ENCODE results near the gene GPR158. TPM values are rescaled to one million over a fixed set of nuclear protein-coding genes. Genes with fewer than 3 reads are reported as not detected.
"Not testable (repeated sequence)": the region's sequence is repeated elsewhere in the genome, so short reads cannot be mapped to it uniquely, and the experiment has no call there.

Gene GPR158
- total and polyA plus RNA-seq, 4 donors: 0.42 TPM; not detected in 3

GRCh38 chr10:25304606-25305005 lies 129.8 kb downstream of the GPR158 start:
- intact Hi-C loops (cut with DNase I): no loop called here
- Histone ChIP-seq H3K27me3 (ENCODE audit: control insufficient read depth in 1 of 2, insufficient read depth in 2 of 2, low read length in 1 of 2) (no peaks in the 10 kb centered on the region), H3K36me3 (ENCODE audit: control insufficient read depth in 1 of 2, insufficient read depth in 2 of 2, low read length in 1 of 2) (no peaks in the 10 kb centered on the region), H3K4me3 (ENCODE audit: low read length in 2 of 2) (no peak overlapping the region), H3K9me3 (ENCODE audit: control insufficient read depth, low read length) (no peaks in the 10 kb centered on the region), H3K4me1 (ENCODE audit: control insufficient read depth in 1 of 2, insufficient read depth in 2 of 2, low read length in 2 of 2) (no peaks in the 10 kb centered on the region), H3K27ac (ENCODE audit: low read depth in 1 of 2, low read length in 2 of 2) (no peak overlapping the region)
- ATAC-seq (ENCODE audit: low FRiP score) (no peak), DNase-seq (no peak)
- 74 to 76% methylated on average over 4 of the region's 4 CpGs for WGBS, 2 donors

GRCh38 chr10:25306386-25306785 lies 131.6 kb downstream of the GPR158 start:
- no peak for ATAC-seq (ENCODE audit: low FRiP score)
- Histone ChIP-seq H3K4me1 (ENCODE audit: control insufficient read depth in 1 of 2, insufficient read depth in 2 of 2, low read length in 2 of 2) (no peaks in the 10 kb centered on the region), H3K27me3 (ENCODE audit: control insufficient read depth in 1 of 2, insufficient read depth in 2 of 2, low read length in 1 of 2) (no peaks in the 10 kb centered on the region), H3K4me3 (ENCODE audit: low read length in 2 of 2) (no peak overlapping the region), H3K27ac (ENCODE audit: low read depth in 1 of 2, low read length in 2 of 2) (no peak overlapping the region), H3K9me3 (ENCODE audit: control insufficient read depth, low read length) (no peaks in the 10 kb centered on the region), H3K36me3 (ENCODE audit: control insufficient read depth in 1 of 2, insufficient read depth in 2 of 2, low read length in 1 of 2) (no peaks in the 10 kb centered on the region)
- DNase-seq: no peak
- intact Hi-C loops (cut with DNase I): no loop called here
- 63 to 83% methylated on average over 1 of the region's 1 CpG for WGBS, 2 donors

GRCh38 chr10:25308278-25308677 lies 133.5 kb downstream of the GPR158 start:
- whole genome bisulfite sequencing, 2 donors: 58 to 98% methylated on average over 2 to 3 of the region's 3 CpGs
- H3K27me3 ChIP-seq (ENCODE audit: control insufficient read depth in 1 of 2, insufficient read depth in 2 of 2, low read length in 1 of 2): no peaks in the 10 kb centered on the region
- H3K4me3 ChIP-seq (ENCODE audit: low read length in 2 of 2): no peak overlapping the region
- intact Hi-C loops (cut with DNase I): no loop called here
- H3K4me1 ChIP-seq (ENCODE audit: control insufficient read depth in 1 of 2, insufficient read depth in 2 of 2, low read length in 2 of 2): no peaks in the 10 kb centered on the region
- H3K27ac ChIP-seq (ENCODE audit: low read depth in 1 of 2, low read length in 2 of 2): no peak overlapping the region
- H3K9me3 ChIP-seq (ENCODE audit: control insufficient read depth, low read length): no peaks in the 10 kb centered on the region
- ATAC-seq (ENCODE audit: low FRiP score): no peak
- no peak for DNase-seq
- no peaks in the 10 kb centered on the region for H3K36me3 ChIP-seq (ENCODE audit: control insufficient read depth in 1 of 2, insufficient read depth in 2 of 2, low read length in 1 of 2)

- ATAC-seq (ENCODE audit: low FRiP score); DNase-seq; H3K36me3 ChIP-seq (ENCODE audit: control insufficient read depth in 1 of 2, insufficient read depth in 2 of 2, low read length in 1 of 2); H3K4me1 ChIP-seq (ENCODE audit: control insufficient read depth in 1 of 2, insufficient read depth in 2 of 2, low read length in 2 of 2); H3K9me3 ChIP-seq (ENCODE audit: control insufficient read depth, low read length); H3K27ac ChIP-seq (ENCODE audit: low read depth in 1 of 2, low read length in 2 of 2); H3K4me3 ChIP-seq (ENCODE audit: low read length in 2 of 2); intact Hi-C loops (cut with DNase I); H3K27me3 ChIP-seq (ENCODE audit: control insufficient read depth in 1 of 2, insufficient read depth in 2 of 2, low read length in 1 of 2): not testable (repeated sequence)
- 78 to 81% methylated on average over 9 of the region's 9 CpGs for WGBS, 2 donors
Measured at GRCh38 chr10:25317596-25318211, 142.9 kb downstream of the GPR158 start.

- H3K27ac ChIP-seq (ENCODE audit: low read depth in 1 of 2, low read length in 2 of 2): no peak overlapping the region
- intact Hi-C loops (cut with DNase I): no loop called here
Measured at GRCh38 chr10:25327273-25327672, 152.5 kb downstream of the GPR158 start.

GRCh38 chr10:25328361-25328760 lies 153.6 kb downstream of the GPR158 start:
- no peak for ATAC-seq (ENCODE audit: low FRiP score)
- Histone ChIP-seq H3K27me3 (ENCODE audit: control insufficient read depth in 1 of 2, insufficient read depth in 2 of 2, low read length in 1 of 2) (no peaks in the 10 kb centered on the region), H3K4me3 (ENCODE audit: low read length in 2 of 2) (no peak overlapping the region), H3K36me3 (ENCODE audit: control insufficient read depth in 1 of 2, insufficient read depth in 2 of 2, low read length in 1 of 2) (no peaks in the 10 kb centered on the region), H3K4me1 (ENCODE audit: control insufficient read depth in 1 of 2, insufficient read depth in 2 of 2, low read length in 2 of 2) (no peaks in the 10 kb centered on the region), H3K9me3 (ENCODE audit: control insufficient read depth, low read length) (peaks cover 4% of the 10 kb centered on the region), H3K27ac (ENCODE audit: low read depth in 1 of 2, low read length in 2 of 2) (no peak overlapping the region)
- 83 to 89% methylated on average over 3 of the region's 3 CpGs for WGBS, 2 donors
- intact Hi-C loops (cut with DNase I): no loop called here
- no peak for DNase-seq

More at GRCh38 chr10:25327273-25327672, 152.5 kb downstream of the GPR158 start:
- no peak for DNase-seq
- no peak overlapping the region for H3K4me3 ChIP-seq (ENCODE audit: low read length in 2 of 2)
- peaks cover 4% of the 10 kb centered on the region for H3K9me3 ChIP-seq (ENCODE audit: control insufficient read depth, low read length)
- WGBS, 2 donors: 33 to 43% methylated on average over 3 of the region's 3 CpGs
- H3K4me1 ChIP-seq (ENCODE audit: control insufficient read depth in 1 of 2, insufficient read depth in 2 of 2, low read length in 2 of 2): no peaks in the 10 kb centered on the region
- no peak for ATAC-seq (ENCODE audit: low FRiP score)
- no peaks in the 10 kb centered on the region for H3K27me3 ChIP-seq (ENCODE audit: control insufficient read depth in 1 of 2, insufficient read depth in 2 of 2, low read length in 1 of 2)
- no peaks in the 10 kb centered on the region for H3K36me3 ChIP-seq (ENCODE audit: control insufficient read depth in 1 of 2, insufficient read depth in 2 of 2, low read length in 1 of 2)

GRCh38 chr10:25329587-25329986 lies 154.8 kb downstream of the GPR158 start:
- H3K27ac ChIP-seq (ENCODE audit: low read depth in 1 of 2, low read length in 2 of 2); H3K4me3 ChIP-seq (ENCODE audit: low read length in 2 of 2); H3K36me3 ChIP-seq (ENCODE audit: control insufficient read depth in 1 of 2, insufficient read depth in 2 of 2, low read length in 1 of 2); H3K9me3 ChIP-seq (ENCODE audit: control insufficient read depth, low read length); H3K4me1 ChIP-seq (ENCODE audit: control insufficient read depth in 1 of 2, insufficient read depth in 2 of 2, low read length in 2 of 2); intact Hi-C loops (cut with DNase I); ATAC-seq (ENCODE audit: low FRiP score); DNase-seq; H3K27me3 ChIP-seq (ENCODE audit: control insufficient read depth in 1 of 2, insufficient read depth in 2 of 2, low read length in 1 of 2): not testable (repeated sequence)
- 89 to 94% methylated on average over 5 of the region's 5 CpGs for WGBS, 2 donors

GRCh38 chr10:25334445-25334844 lies 159.6 kb downstream of the GPR158 start:
- Histone ChIP-seq H3K4me1 (ENCODE audit: control insufficient read depth in 1 of 2, insufficient read depth in 2 of 2, low read length in 2 of 2) (no peaks in the 10 kb centered on the region), H3K9me3 (ENCODE audit: control insufficient read depth, low read length) (no peaks in the 10 kb centered on the region), H3K36me3 (ENCODE audit: control insufficient read depth in 1 of 2, insufficient read depth in 2 of 2, low read length in 1 of 2) (no peaks in the 10 kb centered on the region), H3K4me3 (ENCODE audit: low read length in 2 of 2) (no peak overlapping the region), H3K27ac (ENCODE audit: low read depth in 1 of 2, low read length in 2 of 2) (no peak overlapping the region), H3K27me3 (ENCODE audit: control insufficient read depth in 1 of 2, insufficient read depth in 2 of 2, low read length in 1 of 2) (no peaks in the 10 kb centered on the region)
- ATAC-seq (ENCODE audit: low FRiP score) (no peak), DNase-seq (no peak)
- WGBS, 2 donors: 86 to 89% methylated on average over 2 of the region's 2 CpGs
- intact Hi-C loops (cut with DNase I): no loop called here

- no peaks in the 10 kb centered on the region for H3K27me3 ChIP-seq (ENCODE audit: control insufficient read depth in 1 of 2, insufficient read depth in 2 of 2, low read length in 1 of 2)
Measured at GRCh38 chr10:25336330-25336729, 161.5 kb downstream of the GPR158 start.

More at GRCh38 chr10:25336330-25336729, 161.5 kb downstream of the GPR158 start:
- H3K36me3 ChIP-seq (ENCODE audit: control insufficient read depth in 1 of 2, insufficient read depth in 2 of 2, low read length in 1 of 2): no peaks in the 10 kb centered on the region
- DNase-seq (no peak), ATAC-seq (ENCODE audit: low FRiP score) (no peak)
- H3K4me3 ChIP-seq (ENCODE audit: low read length in 2 of 2): no peak overlapping the region
- H3K9me3 ChIP-seq (ENCODE audit: control insufficient read depth, low read length): no peaks in the 10 kb centered on the region
- no peaks in the 10 kb centered on the region for H3K4me1 ChIP-seq (ENCODE audit: control insufficient read depth in 1 of 2, insufficient read depth in 2 of 2, low read length in 2 of 2)
- no peak overlapping the region for H3K27ac ChIP-seq (ENCODE audit: low read depth in 1 of 2, low read length in 2 of 2)
- intact Hi-C loops (cut with DNase I): no loop called here
